Stimulated activated CD4-positive, alpha-beta T cell treated with anti-CD3 and anti-CD28 coated beads, Interleukin-1b, Interleukin-23, amount 100 ng/mL, for 1 hour (primary cell): ENCODE data around the gene KCNJ15.

Source experiments
- DNase-seq, 2 donors: peaks; one replicate each; pipeline ENCODE4 v3.0.0-alpha.2; 2020; ENCODE audit warnings: low read depth in 2 of 2

Gene KCNJ15

GRCh38 chr21:38325731-38326420 is 69.1 kb downstream of the KCNJ15 start:
- DNase-seq = no peak

GRCh38 chr21:38326429-38326828 is 69.6 kb downstream of the KCNJ15 start:
- DNase-seq = no peak

- DNase-seq = no peak
These were observed 70.1 kb downstream of the KCNJ15 start for GRCh38 chr21:38326899-38327298.

GRCh38 chr21:38327984-38328383 is 71.2 kb downstream of the KCNJ15 start:
- no peak for DNase-seq

- DNase-seq = no peak
These were observed 72.4 kb downstream of the KCNJ15 start for GRCh38 chr21:38329162-38329561.

GRCh38 chr21:38330666-38331065 is 73.9 kb downstream of the KCNJ15 start:
- DNase-seq = no peak

GRCh38 chr21:38333301-38334272 is 76.8 kb downstream of the KCNJ15 start:
- no peak for DNase-seq

GRCh38 chr21:38334866-38335265 is 78.1 kb downstream of the KCNJ15 start:
- no peak for DNase-seq

- DNase-seq = no peak
These were observed 81.0 kb downstream of the KCNJ15 start for GRCh38 chr21:38337793-38338192.

GRCh38 chr21:38340131-38340530 is 83.3 kb downstream of the KCNJ15 start:
- no peak for DNase-seq

- no peak for DNase-seq
These were observed 84.8 kb downstream of the KCNJ15 start for GRCh38 chr21:38341546-38342012.

- no peak for DNase-seq
These were observed 85.9 kb downstream of the KCNJ15 start for GRCh38 chr21:38342739-38343138.

- no peak for DNase-seq
These were observed 86.9 kb downstream of the KCNJ15 start for GRCh38 chr21:38343691-38344090.

- no peak for DNase-seq
These were observed 89.5 kb downstream of the KCNJ15 start for GRCh38 chr21:38346286-38346685.

- no peak for DNase-seq
These were observed 92.4 kb downstream of the KCNJ15 start for GRCh38 chr21:38349111-38349746.

GRCh38 chr21:38349977-38350376 is 93.2 kb downstream of the KCNJ15 start:
- no peak for DNase-seq

GRCh38 chr21:38350684-38351083 is 93.9 kb downstream of the KCNJ15 start:
- no peak for DNase-seq

GRCh38 chr21:38351176-38351959 is 94.6 kb downstream of the KCNJ15 start:
- no peak for DNase-seq

- DNase-seq = no peak
These were observed 95.2 kb downstream of the KCNJ15 start for GRCh38 chr21:38351961-38352521.

GRCh38 chr21:38352536-38353219 is 95.9 kb downstream of the KCNJ15 start:
- peak in 1 of 2 donors; percentile 4 for DNase-seq

- DNase-seq = no peak
These were observed 97.4 kb downstream of the KCNJ15 start for GRCh38 chr21:38354231-38354630.
